Activated naive CD4-positive, alpha-beta T cell treated with anti-CD3 and anti-CD28 coated beads, Interleukin-2, amount 10 ng/mL, durations not matched to agents 7 days and 5 days (primary cell): ENCODE measurements around the gene RIC8A.
"Not testable (repeated sequence)": the region's sequence is repeated elsewhere in the genome, so short reads cannot be mapped to it uniquely, and the experiment has no call there.

ENCODE experiments used
- CTCF ChIA-PET: fragments of 350-600 bp; sonication (Branson Sonifier 250); formaldehyde crosslinking; loops from one replicate; lab custom pipeline; 2021; ENCODE audit warnings: antibody characterized with exemption; lab: Charles Lee
- DNase-seq: peaks from one replicate; pipeline ENCODE4 v3.0.0-alpha.2; 2020
- H3K27ac Mint-ChIP-seq: one replicate; pipeline ENCODE4 v1.8.0; 2021; ENCODE audit warnings: mild to moderate bottlenecking, moderate library complexity, mixed read lengths
- H3K27me3 Mint-ChIP-seq: one replicate; pipeline ENCODE4 v1.8.0; 2021; ENCODE audit warnings: mild to moderate bottlenecking, mixed read lengths
- H3K36me3 Mint-ChIP-seq: one replicate; pipeline ENCODE4 v1.8.0; 2021; ENCODE audit warnings: mixed read lengths
- H3K4me1 Mint-ChIP-seq: one replicate; pipeline ENCODE4 v1.8.0; 2021; ENCODE audit warnings: mixed read lengths
- H3K4me3 Mint-ChIP-seq: one replicate; pipeline ENCODE4 v1.8.0; 2021; ENCODE audit warnings: mild to moderate bottlenecking, moderate library complexity, mixed read lengths
- H3K9me3 Mint-ChIP-seq: one replicate; pipeline ENCODE4 v1.8.0; 2021; ENCODE audit warnings: mixed read lengths

The RIC8A gene

GRCh38 chr11:235609-235996 lies 28.1 kb downstream of the RIC8A start:
- no peaks in the 10 kb centered on the region for H3K27me3 Mint-ChIP-seq
- DNase-seq = no peak

GRCh38 chr11:235997-236773 lies 28.7 kb downstream of the RIC8A start, which contains the start of gene SIRT3:
SIRT3 (minus strand) TSS chr11:236342; CDS start chr11:236328, 14 bp downstream.
- Mint-ChIP-seq H3K36me3 (peaks cover 12% of the 10 kb centered on the region), H3K27me3 (no peaks in the 10 kb centered on the region), H3K4me1 (peaks cover 36% of the 10 kb centered on the region), H3K4me3 (peak within 1 kb of the TSS; percentile 94), H3K9me3 (no peaks in the 10 kb centered on the region), H3K27ac (peak within 1 kb of the TSS; percentile 98)
- CTCF ChIA-PET = interaction anchor here (1.6 to 2.0 kb wide), 2 partner anchors 14 to 29 kb away, joined by 5 to 24 read pairs; partner anchors contain the start of genes BET1L and RIC8A
- DNase-seq = peak; percentile 87

More at GRCh38 chr11:235609-235996, 28.1 kb downstream of the RIC8A start:
- Mint-ChIP-seq H3K27ac (peak overlapping the region; percentile 90), H3K4me1 (peaks cover 35% of the 10 kb centered on the region), H3K4me3 (peak overlapping the region; percentile 94), H3K36me3 (peaks cover 10% of the 10 kb centered on the region), H3K9me3 (no peaks in the 10 kb centered on the region)
- CTCF ChIA-PET = interaction anchor here (1.1 kb wide), 1 partner anchor 15 kb away, joined by 3 read pairs; no protein-coding TSS in a partner anchor

GRCh38 chr11:236774-237767 lies 29.6 kb downstream of the RIC8A start, which contains the start of gene PSMD13:
PSMD13 (plus strand) TSS chr11:236976; CDS start chr11:237050, 74 bp downstream.
- H3K27me3 Mint-ChIP-seq = no peaks in the 10 kb centered on the region
- no peaks in the 10 kb centered on the region for H3K9me3 Mint-ChIP-seq
- peaks cover 21% of the 10 kb centered on the region for H3K36me3 Mint-ChIP-seq
- CTCF ChIA-PET = interaction anchor here (0.6 to 2.0 kb wide), 5 partner anchors 13 to 363 kb away, joined by 3 to 24 read pairs (median 3); partner anchors contain the start of genes BET1L and RIC8A
- peak; percentile 92 for DNase-seq
- peak within 1 kb of the TSS; percentile 98 for H3K27ac Mint-ChIP-seq
- peaks cover 44% of the 10 kb centered on the region for H3K4me1 Mint-ChIP-seq
- peak within 1 kb of the TSS; percentile 94 for H3K4me3 Mint-ChIP-seq

GRCh38 chr11:238346-238745 lies 30.8 kb downstream of the RIC8A start:
- not testable (repeated sequence) for H3K27me3 Mint-ChIP-seq, H3K9me3 Mint-ChIP-seq, DNase-seq
- Mint-ChIP-seq H3K4me3 (peak overlapping the region; percentile 94), H3K4me1 (peaks cover 48% of the 10 kb centered on the region), H3K36me3 (peaks cover 27% of the 10 kb centered on the region), H3K27ac (peak overlapping the region; percentile 21)
- CTCF ChIA-PET = interaction anchor here (1.4 to 2.0 kb wide), 3 partner anchors 12 to 210 kb away, joined by 3 to 24 read pairs (median 3); no protein-coding TSS in a partner anchor

GRCh38 chr11:240315-240714 lies 32.8 kb downstream of the RIC8A start:
- Mint-ChIP-seq H3K27ac (no peak overlapping the region), H3K36me3 (peaks cover 36% of the 10 kb centered on the region), H3K4me3 (no peak overlapping the region), H3K9me3 (no peaks in the 10 kb centered on the region), H3K4me1 (peaks cover 43% of the 10 kb centered on the region), H3K27me3 (no peaks in the 10 kb centered on the region)
- DNase-seq = no peak
- CTCF ChIA-PET = interaction anchor here (0.7 kb wide), 1 partner anchor 8 kb away, joined by 3 read pairs; no protein-coding TSS in a partner anchor

- no peak for DNase-seq
- no peaks in the 10 kb centered on the region for H3K9me3 Mint-ChIP-seq
- H3K36me3 Mint-ChIP-seq = peaks cover 47% of the 10 kb centered on the region
- H3K4me3 Mint-ChIP-seq = no peak overlapping the region
- H3K4me1 Mint-ChIP-seq = peaks cover 39% of the 10 kb centered on the region
- H3K27me3 Mint-ChIP-seq = no peaks in the 10 kb centered on the region
- H3K27ac Mint-ChIP-seq = peak overlapping the region; percentile 13
- CTCF ChIA-PET = interaction anchor here (2.2 kb wide), 1 partner anchor 9 kb away, joined by 7 read pairs; no protein-coding TSS in a partner anchor
Measured at GRCh38 chr11:241634-242033, 34.1 kb downstream of the RIC8A start.

GRCh38 chr11:244376-244775 lies 36.9 kb downstream of the RIC8A start:
- H3K9me3 Mint-ChIP-seq = no peaks in the 10 kb centered on the region
- H3K4me1 Mint-ChIP-seq = peaks cover 26% of the 10 kb centered on the region
- CTCF ChIA-PET = interaction anchor here (1.5 kb wide), 1 partner anchor 43 kb away, joined by 3 read pairs; no protein-coding TSS in a partner anchor
- H3K4me3 Mint-ChIP-seq = no peak overlapping the region
- H3K36me3 Mint-ChIP-seq = peaks cover 67% of the 10 kb centered on the region
- no peak for DNase-seq
- no peaks in the 10 kb centered on the region for H3K27me3 Mint-ChIP-seq
- no peak overlapping the region for H3K27ac Mint-ChIP-seq

- DNase-seq = no peak
- CTCF ChIA-PET = interaction anchor here (1.2 to 4.6 kb wide), 5 partner anchors 12 to 114 kb away, joined by 5 to 32 read pairs (median 24); partner anchors contain the start of genes PGGHG and PSMD13
- H3K36me3 Mint-ChIP-seq = peaks cover 67% of the 10 kb centered on the region
Measured at GRCh38 chr11:249062-249461, 41.6 kb downstream of the RIC8A start.

GRCh38 chr11:250274-250673 lies 42.8 kb downstream of the RIC8A start:
- Mint-ChIP-seq H3K27me3 (no peaks in the 10 kb centered on the region), H3K27ac (no peak overlapping the region), H3K36me3 (peaks cover 63% of the 10 kb centered on the region)

More at GRCh38 chr11:249062-249461, 41.6 kb downstream of the RIC8A start:
- H3K9me3 Mint-ChIP-seq = no peaks in the 10 kb centered on the region
- no peak overlapping the region for H3K4me3 Mint-ChIP-seq
- peaks cover 17% of the 10 kb centered on the region for H3K4me1 Mint-ChIP-seq
- no peaks in the 10 kb centered on the region for H3K27me3 Mint-ChIP-seq
- H3K27ac Mint-ChIP-seq = peak overlapping the region; percentile 68

GRCh38 chr11:250740-251299 lies 43.3 kb downstream of the RIC8A start:
- peak overlapping the region; percentile 78 for H3K27ac Mint-ChIP-seq

More at GRCh38 chr11:250274-250673, 42.8 kb downstream of the RIC8A start:
- Mint-ChIP-seq H3K4me3 (no peak overlapping the region), H3K9me3 (no peaks in the 10 kb centered on the region), H3K4me1 (peaks cover 16% of the 10 kb centered on the region)
- CTCF ChIA-PET = interaction anchor here (0.7 to 4.6 kb wide), 39 partner anchors 8 to 269 kb away, joined by 3 to 49 read pairs (median 6); partner anchors contain the start of genes BET1L, IFITM2, IFITM5 and NLRP6
- DNase-seq = no peak

GRCh38 chr11:251550-251949 lies 44.0 kb downstream of the RIC8A start:
- CTCF ChIA-PET = interaction anchor here (1.2 to 4.6 kb wide), 23 partner anchors 10 to 205 kb away, joined by 3 to 49 read pairs (median 9); partner anchors contain the start of genes IFITM2, IFITM5, NLRP6 and PGGHG
- no peak overlapping the region for H3K4me3 Mint-ChIP-seq
- H3K36me3 Mint-ChIP-seq = peaks cover 52% of the 10 kb centered on the region
- H3K27me3 Mint-ChIP-seq = no peaks in the 10 kb centered on the region
- H3K4me1 Mint-ChIP-seq = peaks cover 16% of the 10 kb centered on the region
- H3K27ac Mint-ChIP-seq = no peak overlapping the region
- DNase-seq = no peak
- H3K9me3 Mint-ChIP-seq = no peaks in the 10 kb centered on the region

More at GRCh38 chr11:250740-251299, 43.3 kb downstream of the RIC8A start:
- Mint-ChIP-seq H3K4me3 (no peak overlapping the region), H3K27me3 (no peaks in the 10 kb centered on the region), H3K4me1 (peaks cover 16% of the 10 kb centered on the region), H3K9me3 (no peaks in the 10 kb centered on the region), H3K36me3 (peaks cover 57% of the 10 kb centered on the region)
- CTCF ChIA-PET = interaction anchor here (0.7 to 4.6 kb wide), 39 partner anchors 9 to 268 kb away, joined by 3 to 49 read pairs (median 6); partner anchors contain the start of genes BET1L, IFITM2, IFITM5 and NLRP6
- DNase-seq = peak; percentile 91

GRCh38 chr11:252666-253065 lies 45.2 kb downstream of the RIC8A start:
- H3K4me3 Mint-ChIP-seq = no peak overlapping the region
- peaks cover 16% of the 10 kb centered on the region for H3K4me1 Mint-ChIP-seq
- peaks cover 6% of the 10 kb centered on the region for H3K27me3 Mint-ChIP-seq
- no peak overlapping the region for H3K27ac Mint-ChIP-seq
- H3K9me3 Mint-ChIP-seq = no peaks in the 10 kb centered on the region
- no peak for DNase-seq
- H3K36me3 Mint-ChIP-seq = peaks cover 46% of the 10 kb centered on the region
- CTCF ChIA-PET = interaction anchor here (2.9 to 3.6 kb wide), 5 partner anchors 8 to 111 kb away, joined by 23 to 49 read pairs (median 36); partner anchors contain the start of genes IFITM2, NLRP6 and PGGHG
